Measurements from ENCODE around the gene CHL1. TPM values are rescaled to one million over a fixed set of nuclear protein-coding genes. Genes with fewer than 3 reads are reported as not detected.
"Not testable (repeated sequence)": the region's sequence is repeated elsewhere in the genome, so short reads cannot be mapped to it uniquely, and the experiment has no call there.

The CHL1 gene
- polyA plus RNA-seq, 3 donors = 11.9 to 20.4 (median 13.1) TPM

GRCh38 chr3:330494-331115 is 134.0 kb downstream of the CHL1 start:
- no peak for DNase-seq (ENCODE audit: low read depth in 3 of 3, low spot score in 2 of 3)

GRCh38 chr3:331881-332280 is 135.3 kb downstream of the CHL1 start:
- DNase-seq (ENCODE audit: low read depth in 3 of 3, low spot score in 2 of 3) = no peak

GRCh38 chr3:332701-333100 is 136.1 kb downstream of the CHL1 start:
- DNase-seq (ENCODE audit: low read depth in 3 of 3, low spot score in 2 of 3) = no peak

- no peak for DNase-seq (ENCODE audit: low read depth in 3 of 3, low spot score in 2 of 3)
These were observed 138.7 kb downstream of the CHL1 start for GRCh38 chr3:335240-335639.

GRCh38 chr3:339351-339750 is 142.8 kb downstream of the CHL1 start:
- DNase-seq (ENCODE audit: low read depth in 3 of 3, low spot score in 2 of 3) = no peak

GRCh38 chr3:341998-342397 is 145.4 kb downstream of the CHL1 start:
- DNase-seq (ENCODE audit: low read depth in 3 of 3, low spot score in 2 of 3) = no peak

GRCh38 chr3:346186-346585 is 149.6 kb downstream of the CHL1 start:
- DNase-seq (ENCODE audit: low read depth in 3 of 3, low spot score in 2 of 3) = no peak

GRCh38 chr3:347581-347980 is 151.0 kb downstream of the CHL1 start:
- DNase-seq (ENCODE audit: low read depth in 3 of 3, low spot score in 2 of 3) = no peak

GRCh38 chr3:350871-351371 is 154.4 kb downstream of the CHL1 start:
- DNase-seq (ENCODE audit: low read depth in 3 of 3, low spot score in 2 of 3) = no peak

- DNase-seq (ENCODE audit: low read depth in 3 of 3, low spot score in 2 of 3) = no peak
These were observed 156.0 kb downstream of the CHL1 start for GRCh38 chr3:352599-352998.

- DNase-seq (ENCODE audit: low read depth in 3 of 3, low spot score in 2 of 3) = no peak
These were observed 156.7 kb downstream of the CHL1 start for GRCh38 chr3:353191-353739.

- DNase-seq (ENCODE audit: low read depth in 3 of 3, low spot score in 2 of 3) = peak in 2 of 3 donors; percentile 36 to 39
These were observed 157.9 kb downstream of the CHL1 start for GRCh38 chr3:354432-354831.

- DNase-seq (ENCODE audit: low read depth in 3 of 3, low spot score in 2 of 3) = no peak
These were observed 159.1 kb downstream of the CHL1 start for GRCh38 chr3:355622-356021.

GRCh38 chr3:356952-357351 is 160.4 kb downstream of the CHL1 start:
- DNase-seq (ENCODE audit: low read depth in 3 of 3, low spot score in 2 of 3) = peak in 2 of 3 donors; percentile 21 to 38

- DNase-seq (ENCODE audit: low read depth in 3 of 3, low spot score in 2 of 3) = no peak
These were observed 163.1 kb downstream of the CHL1 start for GRCh38 chr3:359672-360071.

- no peak for DNase-seq (ENCODE audit: low read depth in 3 of 3, low spot score in 2 of 3)
These were observed 166.2 kb downstream of the CHL1 start for GRCh38 chr3:362681-363338.

GRCh38 chr3:364287-364686 is 167.7 kb downstream of the CHL1 start:
- DNase-seq (ENCODE audit: low read depth in 3 of 3, low spot score in 2 of 3) = no peak

- peak in 1 of 3 donors; percentile 23 for DNase-seq (ENCODE audit: low read depth in 3 of 3, low spot score in 2 of 3)
These were observed 168.7 kb downstream of the CHL1 start for GRCh38 chr3:365268-365667.

GRCh38 chr3:366253-366652 is 169.7 kb downstream of the CHL1 start:
- not testable (repeated sequence) for DNase-seq (ENCODE audit: low read depth in 3 of 3, low spot score in 2 of 3)

- DNase-seq (ENCODE audit: low read depth in 3 of 3, low spot score in 2 of 3) = no peak
These were observed 176.7 kb downstream of the CHL1 start for GRCh38 chr3:373193-373779.

GRCh38 chr3:374459-374858 is 177.9 kb downstream of the CHL1 start:
- DNase-seq (ENCODE audit: low read depth in 3 of 3, low spot score in 2 of 3) = no peak

GRCh38 chr3:377158-377561 is 180.6 kb downstream of the CHL1 start:
- no peak for DNase-seq (ENCODE audit: low read depth in 3 of 3, low spot score in 2 of 3)

All from right renal cortex interstitium (tissue), 3 donors.